SH-SY5Y (cell line): Measurements from ENCODE around the gene CNPPD1.

Experiments used
- GATA2 ChIP-seq: IDR thresholded peaks from 2 replicates; pipeline ENCODE4 v1.6.1; 2011; ENCODE audit warnings: mild to moderate bottlenecking, low read depth, low read length
- GATA3 ChIP-seq: IDR thresholded peaks from 2 replicates; pipeline ENCODE4 v1.6.1; 2011; ENCODE audit warnings: low read depth, mild to moderate bottlenecking, low read length, moderate library complexity

DNA sequence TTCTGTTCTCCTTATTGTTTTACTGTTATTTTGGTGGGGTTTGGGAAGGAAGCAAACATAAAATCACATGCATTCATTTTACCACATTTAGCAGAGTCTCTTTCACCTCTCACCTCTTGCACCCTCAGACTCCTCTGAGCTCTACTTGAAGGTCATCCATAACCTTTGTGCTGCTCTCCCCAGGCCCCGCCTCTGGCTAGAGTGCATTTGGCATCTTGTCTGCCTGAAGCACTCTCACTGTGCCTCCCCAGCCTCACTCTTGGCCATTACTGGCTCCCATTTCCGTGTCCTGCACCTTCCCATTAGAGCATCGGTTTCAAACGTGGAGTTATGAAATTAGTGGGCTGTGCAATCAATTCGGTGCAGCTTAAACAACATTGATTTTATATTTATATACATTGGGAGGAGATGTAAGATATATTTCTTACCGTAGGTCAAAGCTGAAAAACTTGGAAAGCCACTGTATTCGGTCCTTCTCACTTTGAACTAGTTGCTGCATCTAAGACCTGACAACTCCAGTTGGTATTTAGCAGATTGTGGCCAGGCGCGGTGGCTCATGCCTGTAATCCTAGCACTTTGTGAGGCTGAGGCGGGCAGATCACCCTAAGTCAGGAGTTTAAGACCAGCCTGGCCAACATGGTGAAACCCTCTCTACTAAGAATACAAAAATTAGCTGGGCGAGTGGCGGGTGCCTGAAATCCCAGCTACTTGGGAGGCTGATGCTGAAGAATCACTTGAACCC lies 22.9 kb upstream of the CNPPD1 start:
- TF ChIP-seq GATA2 = no peak
- TF ChIP-seq GATA3 = no peak
